Endothelial cell of umbilical vein (primary cell): Measurements from ENCODE around the gene CHN2.

ENCODE experiments used
- CTCF ChIP-seq, 2 donors: IDR thresholded peaks; 1 replicate in 1 of 2; 2 replicates in 1 of 2; pipeline ENCODE4 v1.5.1; 2011; ENCODE audit warnings: low read length in 2 of 2, mild to moderate bottlenecking in 2 of 2, moderate library complexity in 2 of 2, control low read depth in 1 of 2, inconsistent platforms in 1 of 2, low read depth in 1 of 2; ENCODE audit not compliant: insufficient read depth in 1 of 2; ENCODE audit errors: extremely low read depth in 1 of 2
- POLR2A ChIP-seq: IDR thresholded peaks from 2 replicates; pipeline ENCODE4 v1.6.1; 2012; ENCODE audit warnings: low read depth, mild to moderate bottlenecking, control low read depth, low read length

GRCh38 chr7:29430279-29430949 is 235.8 kb downstream of the CHN2 start:
- TF ChIP-seq CTCF (IDR thresholded peaks at IDR 0.05; ENCODE audit: extremely low read depth in 1 of 2, insufficient read depth in 1 of 2, low read depth in 1 of 2, low read length in 2 of 2) = no peak
- TF ChIP-seq POLR2A = no peak
